PC-9 (cell line): Measurements from ENCODE around the gene SLC22A2. TPM values are rescaled to one million over a fixed set of nuclear protein-coding genes. Genes with fewer than 3 reads are reported as not detected.

Experiments
- BruUV-seq: library from RNA; stranded (reverse); fragments of 400-500 nt; replicated peaks from 2 replicates; lab custom pipeline; 2021; lab: Mats Ljungman, UMichigan
- CTCF ChIA-PET: fragments of 300-600 bp; sonication (Branson Sonifier 250); formaldehyde crosslinking; loops from one replicate; lab custom pipeline; 2022; ENCODE audit warnings: antibody characterized with exemption; lab: Charles Lee
- POLR2A ChIA-PET: fragments of 300-600 bp; sonication (Branson Sonifier 250); formaldehyde crosslinking; loops from one replicate; lab custom pipeline; 2022; ENCODE audit warnings: antibody characterized with exemption; ENCODE audit not compliant: unreplicated experiment; lab: Charles Lee
- DNase-seq, 2 experiments: peaks; one replicate each; pipeline versions ENCODE4 v3.0.0 to v3.0.0-alpha.2; 2015 to 2022; ENCODE audit warnings: mixed read lengths in 1 of 2
- H2AFZ ChIP-seq: fragments of 200-600 bp; sonication (generic); 2 replicates; pipeline ENCODE4 v1.8.1; 2017; ENCODE audit warnings: antibody characterized with exemption
- H3F3A ChIP-seq: fragments of 200-600 bp; sonication (generic); 2 replicates; pipeline ENCODE4 v1.8.1; 2017; ENCODE audit warnings: antibody characterized with exemption, mild to moderate bottlenecking, low read depth; ENCODE audit not compliant: insufficient read depth
- H3K27ac ChIP-seq: fragments of 200-600 bp; sonication (generic); 2 replicates; pipeline ENCODE4 v1.6.1; 2016; ENCODE audit warnings: mixed run types
- H3K27me3 ChIP-seq: fragments of 200-600 bp; sonication (generic); 2 replicates; pipeline ENCODE4 v1.6.1; 2016; ENCODE audit warnings: low read depth, mixed run types; ENCODE audit not compliant: insufficient read depth
- H3K36me3 ChIP-seq: fragments of 200-600 bp; sonication (generic); 2 replicates; pipeline ENCODE4 v1.6.1; 2016; ENCODE audit warnings: low read depth, mixed run types
- H3K4me1 ChIP-seq: fragments of 200-600 bp; sonication (generic); replicated peaks from 2 replicates; pipeline ENCODE4 v1.6.1; 2016; ENCODE audit warnings: mixed run types; ENCODE audit not compliant: insufficient read depth
- H3K4me2 ChIP-seq: fragments of 200-600 bp; sonication (generic); 2 replicates; pipeline ENCODE4 v1.6.1; 2017; ENCODE audit warnings: mixed run types
- H3K4me3 ChIP-seq: fragments of 200-600 bp; sonication (generic); 2 replicates; pipeline ENCODE4 v1.6.1; 2016; ENCODE audit warnings: mixed run types
- H3K79me2 ChIP-seq: fragments of 200-600 bp; sonication (generic); 2 replicates; pipeline ENCODE4 v1.6.1; 2017; ENCODE audit warnings: low read depth, mixed run types
- H3K9me2 ChIP-seq: fragments of 200-600 bp; sonication (generic); 2 replicates; pipeline ENCODE4 v1.8.1; 2017; ENCODE audit warnings: mild to moderate bottlenecking; ENCODE audit not compliant: insufficient read depth
- H3K9me3 ChIP-seq: fragments of 200-600 bp; sonication (generic); 2 replicates; pipeline ENCODE4 v1.8.1; 2016; ENCODE audit warnings: low read depth; ENCODE audit not compliant: insufficient read depth
- H4K20me1 ChIP-seq: fragments of 200-600 bp; sonication (generic); 2 replicates; pipeline ENCODE4 v1.8.1; 2017; ENCODE audit not compliant: insufficient read depth
- CTCF ChIP-seq: fragments of 200-600 bp; sonication (generic); conservative IDR thresholded peaks from 2 replicates; pipeline ENCODE4 v1.6.1; 2017; ENCODE audit warnings: mixed run types, antibody characterized with exemption, mild to moderate bottlenecking, moderate library complexity
- EZH2 ChIP-seq: fragments of 200-600 bp; sonication (generic); IDR thresholded peaks from 2 replicates; pipeline ENCODE4 v1.8.0; 2017; ENCODE audit warnings: antibody characterized with exemption, low read depth
- intact Hi-C: fragments of 100-400 bp; cut with micrococcal nuclease; formaldehyde crosslinking; loops from one replicate; pipeline ENCODE4 v1.10.0; 2022; ENCODE audit not compliant: unreplicated experiment
- total RNA-seq: library from RNA; stranded (reverse); gene quantifications from 2 replicates; pipeline ENCODE4 v1.2.3, GENCODE V29; 2021

SLC22A2 gene
- total RNA-seq, 1 experiment from 2014 or later = not detected

GRCh38 chr6:160285541-160286105, 27.0 kb upstream of the SLC22A2 start:
- no peaks in the 10 kb centered on the region for H3K27me3 ChIP-seq
- BruUV-seq = no TSS peak
- H3K4me3 ChIP-seq = no peak overlapping the region
- DNase-seq = no peak
- no peak overlapping the region for H3K4me2 ChIP-seq
- TF ChIP-seq CTCF (no peak), EZH2 (no peak)
- no peaks in the 10 kb centered on the region for H3K79me2 ChIP-seq
- CTCF ChIA-PET = no interaction called here
- H3K4me1 ChIP-seq = no peaks in the 10 kb centered on the region
- H3K9me3 ChIP-seq = 0 out of 2 replicates have a peak, but pooled peaks cover 3% of the 10 kb centered on the region
- H3K9me2 ChIP-seq = peaks cover 9% of the 10 kb centered on the region; the same call in 1 of the 2 replicates
- no peaks in the 10 kb centered on the region for H3K36me3 ChIP-seq
- no peaks in the 10 kb centered on the region for H3F3A ChIP-seq
- POLR2A ChIA-PET = no interaction called here
- H4K20me1 ChIP-seq = no peaks in the 10 kb centered on the region
- intact Hi-C loops = no loop called here
- H2AFZ ChIP-seq = no peak overlapping the region
- no peak overlapping the region for H3K27ac ChIP-seq

- H4K20me1 ChIP-seq = no peaks in the 10 kb centered on the region
- DNase-seq = no peak
- no peak overlapping the region for H3K4me2 ChIP-seq
- H3K27ac ChIP-seq = no peak overlapping the region
- 0 out of 2 replicates have a peak, but pooled peaks cover 3% of the 10 kb centered on the region for H3K9me3 ChIP-seq
- CTCF ChIA-PET = no interaction called here
- no TSS peak for BruUV-seq
- H3K4me3 ChIP-seq = no peak overlapping the region
- no peak overlapping the region for H2AFZ ChIP-seq
- POLR2A ChIA-PET = no interaction called here
- peaks cover 9% of the 10 kb centered on the region; the same call in 1 of the 2 replicates for H3K9me2 ChIP-seq
- no peaks in the 10 kb centered on the region for H3K36me3 ChIP-seq
- TF ChIP-seq CTCF (no peak), EZH2 (no peak)
- no peaks in the 10 kb centered on the region for H3K79me2 ChIP-seq
- no peaks in the 10 kb centered on the region for H3F3A ChIP-seq
- intact Hi-C loops = no loop called here
- H3K4me1 ChIP-seq = no peaks in the 10 kb centered on the region
- no peaks in the 10 kb centered on the region for H3K27me3 ChIP-seq
Observed at GRCh38 chr6:160284575-160284974, 26.0 kb upstream of the SLC22A2 start.

GRCh38 chr6:160282444-160282843, 23.8 kb upstream of the SLC22A2 start:
- Histone ChIP-seq H3K9me3 (0 out of 2 replicates have a peak, but pooled peaks cover 3% of the 10 kb centered on the region), H3K36me3 (no peaks in the 10 kb centered on the region), H3F3A (no peaks in the 10 kb centered on the region), H3K27me3 (no peaks in the 10 kb centered on the region), H4K20me1 (no peaks in the 10 kb centered on the region), H3K4me3 (no peak overlapping the region), H3K79me2 (no peaks in the 10 kb centered on the region), H3K9me2 (peaks cover 9% of the 10 kb centered on the region; the same call in 1 of the 2 replicates), H3K27ac (no peak overlapping the region), H3K4me1 (no peaks in the 10 kb centered on the region), H3K4me2 (no peak overlapping the region), H2AFZ (no peak overlapping the region)
- ChIA-PET POLR2A (no interaction called here), CTCF (no interaction called here)
- DNase-seq = no peak
- intact Hi-C loops = no loop called here
- TF ChIP-seq CTCF = no peak
- TF ChIP-seq EZH2 = no peak
- no TSS peak for BruUV-seq
